Measurements from ENCODE around the gene MYLK2. TPM values are rescaled to one million over a fixed set of nuclear protein-coding genes. Genes with fewer than 3 reads are reported as not detected.

Gene MYLK2
- total RNA-seq, 1 experiment from 2014 or later = 0.50 TPM

DNA sequence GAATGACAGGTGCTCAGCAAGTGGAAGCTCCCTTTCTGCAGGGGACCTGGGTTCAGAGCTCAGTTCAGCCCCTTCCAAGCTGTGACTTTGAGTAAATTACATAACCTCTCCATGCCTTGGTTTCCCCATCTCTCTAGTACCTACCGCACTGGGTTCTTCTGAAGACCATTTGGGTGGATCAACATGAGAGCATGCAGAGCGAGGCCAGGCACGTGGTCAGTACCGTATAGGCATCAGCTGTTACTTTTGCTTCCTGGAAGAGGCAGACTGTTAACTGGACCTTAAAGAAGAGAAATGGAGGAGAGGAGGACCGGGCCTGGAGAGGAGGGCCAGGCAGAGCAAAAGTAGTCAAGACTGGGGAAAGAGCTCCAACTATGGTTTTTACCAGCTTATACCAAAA lies 1.7 kb upstream of the MYLK2 start:
- Histone ChIP-seq H3K27me3 (ENCODE audit: insufficient read depth, low read depth) (no peaks in the 10 kb centered on the region), H3K4me1 (replicated peaks; ENCODE audit: insufficient read depth) (no peaks in the 10 kb centered on the region), H3K4me2 (no peak overlapping the region), H4K20me1 (ENCODE audit: insufficient read depth) (no peaks in the 10 kb centered on the region), H3K9me3 (ENCODE audit: insufficient read depth, low read depth) (no peaks in the 10 kb centered on the region), H3K27ac (no peak overlapping the region), H3K9me2 (ENCODE audit: insufficient read depth) (no peaks in the 10 kb centered on the region), H3K36me3 (ENCODE audit: low read depth) (no peaks in the 10 kb centered on the region), H3F3A (ENCODE audit: insufficient read depth, low read depth) (no peaks in the 10 kb centered on the region), H2AFZ (no peak overlapping the region), H3K4me3 (no peak overlapping the region), H3K79me2 (ENCODE audit: low read depth) (no peaks in the 10 kb centered on the region)
- no peak for TF ChIP-seq EZH2 (IDR thresholded peaks at IDR 0.05; ENCODE audit: low read depth)
- TF ChIP-seq, protein P1, sequence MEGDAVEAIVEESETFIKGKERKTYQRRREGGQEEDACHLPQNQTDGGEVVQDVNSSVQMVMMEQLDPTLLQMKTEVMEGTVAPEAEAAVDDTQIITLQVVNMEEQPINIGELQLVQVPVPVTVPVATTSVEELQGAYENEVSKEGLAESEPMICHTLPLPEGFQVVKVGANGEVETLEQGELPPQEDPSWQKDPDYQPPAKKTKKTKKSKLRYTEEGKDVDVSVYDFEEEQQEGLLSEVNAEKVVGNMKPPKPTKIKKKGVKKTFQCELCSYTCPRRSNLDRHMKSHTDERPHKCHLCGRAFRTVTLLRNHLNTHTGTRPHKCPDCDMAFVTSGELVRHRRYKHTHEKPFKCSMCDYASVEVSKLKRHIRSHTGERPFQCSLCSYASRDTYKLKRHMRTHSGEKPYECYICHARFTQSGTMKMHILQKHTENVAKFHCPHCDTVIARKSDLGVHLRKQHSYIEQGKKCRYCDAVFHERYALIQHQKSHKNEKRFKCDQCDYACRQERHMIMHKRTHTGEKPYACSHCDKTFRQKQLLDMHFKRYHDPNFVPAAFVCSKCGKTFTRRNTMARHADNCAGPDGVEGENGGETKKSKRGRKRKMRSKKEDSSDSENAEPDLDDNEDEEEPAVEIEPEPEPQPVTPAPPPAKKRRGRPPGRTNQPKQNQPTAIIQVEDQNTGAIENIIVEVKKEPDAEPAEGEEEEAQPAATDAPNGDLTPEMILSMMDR (conservative IDR thresholded peaks at IDR 0.05) = no peak
- intact Hi-C loops (cut with micrococcal nuclease; ENCODE audit: unreplicated experiment) = no loop called here
- no peak for DNase-seq
- POLR2A ChIA-PET (ENCODE audit: unreplicated experiment) = no interaction called here
- CTCF ChIA-PET = no interaction called here
- no TSS peak for BruUV-seq (replicated peaks)

DNA sequence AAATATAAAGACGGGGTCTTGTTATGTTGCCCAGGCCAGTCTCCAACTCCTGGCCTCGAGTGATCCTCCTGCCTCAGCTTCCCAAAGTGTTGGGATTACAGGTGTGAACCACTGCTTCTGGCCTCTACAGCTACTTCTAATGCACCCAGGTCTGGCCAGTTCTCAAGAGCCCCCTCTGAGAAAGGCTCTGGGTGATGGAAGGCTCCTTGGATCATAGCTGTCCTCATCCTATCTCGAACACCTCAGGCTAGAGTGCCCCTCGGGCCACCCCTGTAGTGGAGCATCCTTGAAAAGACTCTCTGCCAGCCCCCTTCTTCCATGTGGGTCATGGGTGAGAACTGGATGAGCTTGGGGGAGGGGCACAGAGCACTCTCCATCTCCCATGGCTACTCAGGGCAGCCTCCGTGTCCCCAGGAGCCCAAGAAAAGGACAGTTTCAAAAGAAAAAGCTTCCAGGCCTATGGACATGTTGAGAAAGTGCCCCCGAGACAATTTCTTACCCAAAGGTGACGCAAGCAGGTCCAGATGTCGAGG lies 714 bp upstream of the MYLK2 start:
- Histone ChIP-seq H3K9me2 (ENCODE audit: insufficient read depth) (no peaks in the 10 kb centered on the region), H3K27ac (no peak overlapping the region), H3K27me3 (ENCODE audit: insufficient read depth, low read depth) (no peaks in the 10 kb centered on the region), H3K4me2 (no peak overlapping the region), H3K79me2 (ENCODE audit: low read depth) (no peaks in the 10 kb centered on the region), H3K4me1 (replicated peaks; ENCODE audit: insufficient read depth) (no peaks in the 10 kb centered on the region), H3K4me3 (no peak overlapping the region), H2AFZ (no peak overlapping the region), H3K9me3 (ENCODE audit: insufficient read depth, low read depth) (no peaks in the 10 kb centered on the region), H3F3A (ENCODE audit: insufficient read depth, low read depth) (no peaks in the 10 kb centered on the region), H4K20me1 (ENCODE audit: insufficient read depth) (no peaks in the 10 kb centered on the region), H3K36me3 (ENCODE audit: low read depth) (no peaks in the 10 kb centered on the region)
- CTCF ChIA-PET = interaction anchor here (0.5 kb wide), 1 partner anchor 123 kb away, joined by 4 read pairs; no protein-coding TSS in a partner anchor
- DNase-seq = no peak
- intact Hi-C loops (cut with micrococcal nuclease; ENCODE audit: unreplicated experiment) = no loop called here
- no peak for TF ChIP-seq EZH2 (IDR thresholded peaks at IDR 0.05; ENCODE audit: low read depth)
- TF ChIP-seq, protein P1 (conservative IDR thresholded peaks at IDR 0.05) = no peak
- POLR2A ChIA-PET (ENCODE audit: unreplicated experiment) = no interaction called here
- BruUV-seq (replicated peaks) = no TSS peak

DNA sequence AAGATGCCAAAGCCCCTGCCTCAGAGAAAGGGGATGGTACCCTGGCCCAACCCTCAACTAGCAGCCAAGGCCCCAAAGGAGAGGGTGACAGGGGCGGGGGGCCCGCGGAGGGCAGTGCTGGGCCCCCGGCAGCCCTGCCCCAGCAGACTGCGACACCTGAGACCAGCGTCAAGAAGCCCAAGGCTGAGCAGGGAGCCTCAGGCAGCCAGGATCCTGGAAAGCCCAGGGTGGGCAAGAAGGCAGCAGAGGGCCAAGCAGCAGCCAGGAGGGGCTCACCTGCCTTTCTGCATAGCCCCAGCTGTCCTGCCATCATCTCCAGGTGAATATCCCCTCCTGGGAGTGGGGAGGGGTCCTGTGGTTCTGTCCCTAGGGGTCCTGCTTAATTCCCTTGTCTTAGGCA lies 1.1 kb downstream of the MYLK2 start:
- no TSS peak for BruUV-seq (replicated peaks)
- Histone ChIP-seq H3K27ac (no peak overlapping the region), H3K4me3 (no peak overlapping the region), H3K9me3 (ENCODE audit: insufficient read depth, low read depth) (no peaks in the 10 kb centered on the region), H3K4me2 (no peak overlapping the region), H3F3A (ENCODE audit: insufficient read depth, low read depth) (no peaks in the 10 kb centered on the region), H3K36me3 (ENCODE audit: low read depth) (no peaks in the 10 kb centered on the region), H3K79me2 (ENCODE audit: low read depth) (no peaks in the 10 kb centered on the region), H2AFZ (no peak overlapping the region), H4K20me1 (ENCODE audit: insufficient read depth) (no peaks in the 10 kb centered on the region), H3K27me3 (ENCODE audit: insufficient read depth, low read depth) (no peaks in the 10 kb centered on the region), H3K4me1 (replicated peaks; ENCODE audit: insufficient read depth) (no peaks in the 10 kb centered on the region), H3K9me2 (ENCODE audit: insufficient read depth) (no peaks in the 10 kb centered on the region)
- ChIA-PET POLR2A (ENCODE audit: unreplicated experiment) (no interaction called here), CTCF (no interaction called here)
- intact Hi-C loops (cut with micrococcal nuclease; ENCODE audit: unreplicated experiment) = no loop called here
- TF ChIP-seq, protein P1 (conservative IDR thresholded peaks at IDR 0.05) = no peak
- TF ChIP-seq EZH2 (IDR thresholded peaks at IDR 0.05; ENCODE audit: low read depth) = no peak
- no peak for DNase-seq

Measured in PC-9 (cell line).